ENCODE data around the gene FASTKD3.

Gene FASTKD3

GRCh38 chr5:7848296-7848695 lies 20.5 kb downstream of the FASTKD3 start:
- no peak overlapping the region for H3K27ac Mint-ChIP-seq
- ATAC-seq = no peak
- H3K27me3 Mint-ChIP-seq = peaks cover 38% of the 10 kb centered on the region
- no peak for DNase-seq
- H3K4me3 Mint-ChIP-seq = no peak overlapping the region
- no peaks in the 10 kb centered on the region for H3K36me3 Mint-ChIP-seq (ENCODE audit: low read depth)
- H3K4me1 Mint-ChIP-seq = peaks cover 18% of the 10 kb centered on the region
- H3K9me3 Mint-ChIP-seq = no peaks in the 10 kb centered on the region

GRCh38 chr5:7846327-7846726 lies 22.5 kb downstream of the FASTKD3 start:
- H3K27me3 Mint-ChIP-seq = peaks cover 38% of the 10 kb centered on the region
- H3K4me3 Mint-ChIP-seq = no peak overlapping the region
- ATAC-seq = no peak
- no peak overlapping the region for H3K27ac Mint-ChIP-seq
- no peak for DNase-seq
- H3K4me1 Mint-ChIP-seq = peaks cover 5% of the 10 kb centered on the region
- no peaks in the 10 kb centered on the region for H3K9me3 Mint-ChIP-seq
- no peaks in the 10 kb centered on the region for H3K36me3 Mint-ChIP-seq (ENCODE audit: low read depth)

- no peak for DNase-seq
- no peaks in the 10 kb centered on the region for H3K36me3 Mint-ChIP-seq (ENCODE audit: low read depth)
- H3K9me3 Mint-ChIP-seq = no peaks in the 10 kb centered on the region
- no peak overlapping the region for H3K27ac Mint-ChIP-seq
- H3K4me1 Mint-ChIP-seq = peaks cover 2% of the 10 kb centered on the region
- peaks cover 40% of the 10 kb centered on the region for H3K27me3 Mint-ChIP-seq
- no peak overlapping the region for H3K4me3 Mint-ChIP-seq
- ATAC-seq = no peak
Observed at GRCh38 chr5:7845557-7845956, 23.3 kb downstream of the FASTKD3 start.

DNA sequence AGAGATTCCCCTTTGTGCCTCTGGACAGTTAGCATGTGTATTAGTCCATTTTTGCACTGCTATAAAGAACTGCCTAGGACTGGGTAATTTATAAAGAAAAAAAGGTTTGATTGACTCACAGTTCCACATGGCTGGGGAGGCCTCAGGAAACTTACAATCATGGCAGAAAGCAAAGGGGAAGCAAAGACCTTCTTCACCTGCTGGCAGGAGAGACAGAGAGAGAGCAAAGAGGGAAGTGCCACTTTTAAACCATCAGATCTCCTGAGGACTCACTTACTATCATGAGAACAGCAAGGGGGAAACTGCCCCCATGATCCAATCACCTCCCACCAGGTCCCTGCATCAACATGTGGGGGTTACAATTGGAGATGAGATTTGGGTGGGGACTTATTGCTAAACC lies 23.9 kb downstream of the FASTKD3 start:
- Mint-ChIP-seq H3K27me3 (peaks cover 41% of the 10 kb centered on the region), H3K27ac (no peak overlapping the region), H3K4me1 (peaks cover under 1% of the 10 kb centered on the region), H3K36me3 (ENCODE audit: low read depth) (no peaks in the 10 kb centered on the region), H3K4me3 (no peak overlapping the region), H3K9me3 (no peaks in the 10 kb centered on the region)
- ATAC-seq = no peak
- DNase-seq = no peak

GRCh38 chr5:7842531-7842930 lies 26.3 kb downstream of the FASTKD3 start:
- Mint-ChIP-seq H3K27me3 (peaks cover 33% of the 10 kb centered on the region), H3K4me1 (no peaks in the 10 kb centered on the region), H3K4me3 (no peak overlapping the region), H3K27ac (no peak overlapping the region), H3K36me3 (ENCODE audit: low read depth) (no peaks in the 10 kb centered on the region), H3K9me3 (no peaks in the 10 kb centered on the region)
- no peak for ATAC-seq
- DNase-seq = no peak

DNA sequence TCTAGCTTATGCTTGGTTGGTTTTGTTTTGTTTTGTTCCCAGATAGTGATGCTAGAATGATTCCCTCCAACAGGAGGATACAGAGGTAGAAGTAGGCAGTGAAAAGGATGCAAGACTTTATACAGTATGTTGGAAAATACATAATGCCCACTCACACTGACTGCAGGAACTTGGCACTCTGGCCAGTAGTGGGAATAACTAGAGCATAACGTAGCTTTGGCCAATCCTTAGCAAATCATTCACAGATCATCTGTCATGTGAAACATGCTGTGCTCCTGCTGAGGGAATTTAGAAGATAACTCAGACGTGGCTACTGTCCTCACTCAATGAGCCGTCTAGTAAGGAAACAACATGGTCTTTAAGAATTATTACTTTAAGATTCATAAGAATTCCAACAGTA lies 31.4 kb downstream of the FASTKD3 start:
- Mint-ChIP-seq H3K27me3 (peaks cover 19% of the 10 kb centered on the region), H3K4me1 (no peaks in the 10 kb centered on the region), H3K36me3 (ENCODE audit: low read depth) (no peaks in the 10 kb centered on the region), H3K27ac (no peak overlapping the region), H3K9me3 (no peaks in the 10 kb centered on the region), H3K4me3 (no peak overlapping the region)
- DNase-seq (no peak), ATAC-seq (no peak)

- Mint-ChIP-seq H3K4me1 (no peaks in the 10 kb centered on the region), H3K36me3 (ENCODE audit: low read depth) (no peaks in the 10 kb centered on the region), H3K4me3 (no peak overlapping the region), H3K27me3 (peaks cover 9% of the 10 kb centered on the region), H3K27ac (no peak overlapping the region), H3K9me3 (no peaks in the 10 kb centered on the region)
- DNase-seq (no peak), ATAC-seq (no peak)
Observed at GRCh38 chr5:7834982-7835381, 33.8 kb downstream of the FASTKD3 start.

GRCh38 chr5:7828269-7828668 lies 40.6 kb downstream of the FASTKD3 start:
- peaks cover 3% of the 10 kb centered on the region for H3K27me3 Mint-ChIP-seq
- H3K4me1 Mint-ChIP-seq = no peaks in the 10 kb centered on the region
- no peaks in the 10 kb centered on the region for H3K9me3 Mint-ChIP-seq
- H3K27ac Mint-ChIP-seq = no peak overlapping the region
- DNase-seq = no peak
- no peak overlapping the region for H3K4me3 Mint-ChIP-seq
- no peak for ATAC-seq
- no peaks in the 10 kb centered on the region for H3K36me3 Mint-ChIP-seq (ENCODE audit: low read depth)

DNA sequence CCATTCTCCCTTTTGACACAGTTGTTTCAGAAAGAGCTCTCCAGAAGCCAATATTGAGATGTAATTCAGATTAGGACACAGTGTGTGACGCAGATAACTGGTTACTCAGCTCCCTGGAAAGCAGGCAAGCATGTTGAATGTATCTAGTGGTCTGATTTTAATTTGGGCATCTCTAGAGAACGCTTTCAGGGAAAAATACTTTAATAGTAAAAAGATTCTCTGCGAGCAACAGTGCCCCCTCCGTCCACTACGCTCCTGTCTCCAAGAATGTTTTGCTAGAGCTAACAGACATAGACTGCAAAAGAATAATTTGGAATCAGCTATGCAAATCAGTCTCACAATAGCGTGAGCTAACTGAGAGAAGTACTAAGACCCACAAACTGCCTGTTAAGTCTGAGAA lies 41.2 kb downstream of the FASTKD3 start:
- H3K36me3 Mint-ChIP-seq (ENCODE audit: low read depth) = no peaks in the 10 kb centered on the region
- no peak overlapping the region for H3K27ac Mint-ChIP-seq
- ATAC-seq = no peak
- no peaks in the 10 kb centered on the region for H3K9me3 Mint-ChIP-seq
- H3K4me1 Mint-ChIP-seq = no peaks in the 10 kb centered on the region
- H3K27me3 Mint-ChIP-seq = peaks cover 3% of the 10 kb centered on the region
- H3K4me3 Mint-ChIP-seq = no peak overlapping the region
- no peak for DNase-seq

DNA sequence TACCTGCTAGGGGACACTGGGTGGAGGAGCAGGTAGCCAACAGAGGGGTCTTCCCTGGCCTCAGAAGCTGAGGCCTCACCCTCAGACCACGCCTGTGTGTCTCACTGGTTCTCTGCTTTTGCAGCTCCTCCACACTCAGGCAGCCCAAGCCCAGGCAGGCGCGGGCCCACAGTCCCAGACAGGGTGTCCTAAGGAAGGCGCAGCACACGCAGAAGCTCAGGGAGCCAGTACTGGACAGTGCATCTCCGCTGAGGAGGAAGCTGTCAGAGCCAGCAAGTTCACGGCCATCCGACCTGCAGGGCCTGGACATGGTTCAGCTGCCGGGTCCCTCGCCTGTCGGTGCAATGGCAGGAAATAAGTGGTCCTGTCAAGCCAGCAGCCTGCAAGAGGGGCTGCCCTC lies 43.2 kb downstream of the FASTKD3 start:
- no peak overlapping the region for H3K4me3 Mint-ChIP-seq
- peaks cover 4% of the 10 kb centered on the region for H3K27me3 Mint-ChIP-seq
- H3K27ac Mint-ChIP-seq = no peak overlapping the region
- H3K9me3 Mint-ChIP-seq = no peaks in the 10 kb centered on the region
- DNase-seq (no peak), ATAC-seq (no peak)
- no peaks in the 10 kb centered on the region for H3K36me3 Mint-ChIP-seq (ENCODE audit: low read depth)
- no peaks in the 10 kb centered on the region for H3K4me1 Mint-ChIP-seq

GRCh38 chr5:7824995-7825394 lies 43.8 kb downstream of the FASTKD3 start:
- peaks cover 4% of the 10 kb centered on the region for H3K27me3 Mint-ChIP-seq
- H3K9me3 Mint-ChIP-seq = no peaks in the 10 kb centered on the region
- DNase-seq (no peak), ATAC-seq (no peak)
- no peak overlapping the region for H3K4me3 Mint-ChIP-seq
- no peaks in the 10 kb centered on the region for H3K36me3 Mint-ChIP-seq (ENCODE audit: low read depth)
- H3K4me1 Mint-ChIP-seq = no peaks in the 10 kb centered on the region
- H3K27ac Mint-ChIP-seq = no peak overlapping the region

GRCh38 chr5:7823594-7823993 lies 45.2 kb downstream of the FASTKD3 start:
- Mint-ChIP-seq H3K9me3 (no peaks in the 10 kb centered on the region), H3K27me3 (peaks cover 10% of the 10 kb centered on the region), H3K4me1 (no peaks in the 10 kb centered on the region), H3K4me3 (no peak overlapping the region), H3K27ac (no peak overlapping the region), H3K36me3 (ENCODE audit: low read depth) (no peaks in the 10 kb centered on the region)
- no peak for ATAC-seq
- no peak for DNase-seq

DNA sequence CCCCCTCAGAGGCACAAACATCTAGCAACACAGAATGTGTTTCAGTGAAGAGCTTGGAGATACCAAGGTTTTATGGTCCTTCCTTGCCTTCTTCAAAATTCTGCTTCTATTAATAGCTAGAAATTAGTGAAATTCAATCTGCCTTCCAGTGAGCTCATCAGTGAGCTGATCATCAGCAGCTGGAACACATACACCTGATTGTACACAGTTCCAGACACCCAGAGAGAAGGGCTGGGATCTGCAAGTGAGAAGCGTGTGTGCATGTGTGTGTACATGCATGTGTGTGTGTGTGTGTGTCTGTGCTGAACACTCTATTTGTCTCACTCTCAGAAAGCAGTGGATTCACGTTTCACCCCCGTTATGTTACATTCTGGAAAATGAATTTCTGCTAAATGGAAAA lies 46.4 kb downstream of the FASTKD3 start:
- no peaks in the 10 kb centered on the region for H3K36me3 Mint-ChIP-seq (ENCODE audit: low read depth)
- H3K4me1 Mint-ChIP-seq = no peaks in the 10 kb centered on the region
- peaks cover 11% of the 10 kb centered on the region for H3K27me3 Mint-ChIP-seq
- H3K9me3 Mint-ChIP-seq = no peaks in the 10 kb centered on the region
- DNase-seq (no peak), ATAC-seq (no peak)
- H3K27ac Mint-ChIP-seq = no peak overlapping the region
- H3K4me3 Mint-ChIP-seq = no peak overlapping the region

DNA sequence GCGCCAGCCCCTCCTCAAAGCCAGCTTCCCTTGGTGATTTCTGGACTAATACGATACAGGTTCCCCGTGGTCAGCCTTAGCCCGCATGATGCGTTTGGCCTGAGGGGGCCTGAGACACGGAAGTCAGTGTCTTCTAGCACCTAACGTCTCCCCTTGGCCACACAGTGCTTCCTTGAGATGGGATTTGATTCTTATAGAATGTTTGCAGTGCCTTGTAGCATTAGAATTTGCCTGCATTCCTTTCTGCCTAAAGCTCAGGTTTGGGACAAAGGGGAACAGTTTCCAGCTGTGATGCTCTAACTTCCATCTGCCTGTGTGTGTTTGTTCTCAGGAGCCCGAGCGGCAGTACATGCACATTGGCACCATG lies 52.3 kb downstream of the FASTKD3 start:
- no peak for ATAC-seq
- peaks cover 36% of the 10 kb centered on the region for H3K27me3 Mint-ChIP-seq
- no peaks in the 10 kb centered on the region for H3K4me1 Mint-ChIP-seq
- no peak for DNase-seq
- no peaks in the 10 kb centered on the region for H3K9me3 Mint-ChIP-seq
- H3K27ac Mint-ChIP-seq = no peak overlapping the region
- H3K4me3 Mint-ChIP-seq = no peak overlapping the region
- no peaks in the 10 kb centered on the region for H3K36me3 Mint-ChIP-seq (ENCODE audit: low read depth)

DNA sequence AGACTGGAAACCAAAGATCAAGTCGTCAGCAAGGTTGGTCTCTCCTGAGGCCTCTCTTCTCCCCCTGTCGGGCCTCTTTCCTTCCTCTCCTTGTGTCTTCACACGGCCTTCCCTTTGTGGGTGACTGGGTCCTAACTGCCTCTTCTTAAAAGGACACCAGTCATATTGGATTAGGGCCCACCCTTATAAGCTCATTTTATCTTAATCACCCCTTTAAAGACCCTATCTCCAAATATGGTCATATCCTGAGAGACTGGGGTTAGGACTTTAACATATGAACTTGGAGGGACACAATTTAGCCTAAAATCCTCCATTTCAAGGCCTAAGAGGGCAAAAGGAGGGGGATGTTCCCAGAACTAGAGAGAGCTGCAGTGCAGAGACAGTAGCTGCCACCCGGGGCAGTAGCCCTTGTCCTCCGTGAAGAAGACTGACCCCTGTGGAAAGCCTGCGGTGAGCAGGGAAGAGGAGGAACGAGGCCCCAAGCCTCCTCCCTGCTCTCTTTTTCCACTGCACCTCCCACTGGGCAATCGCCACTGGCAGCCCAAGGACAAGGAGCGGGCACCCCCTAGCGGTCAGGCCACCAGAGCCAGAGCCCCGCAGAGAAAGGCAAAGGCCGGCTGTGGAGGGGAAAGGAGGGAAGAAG lies 52.8 kb downstream of the FASTKD3 start:
- Mint-ChIP-seq H3K4me1 (no peaks in the 10 kb centered on the region), H3K4me3 (no peak overlapping the region), H3K9me3 (no peaks in the 10 kb centered on the region), H3K36me3 (ENCODE audit: low read depth) (no peaks in the 10 kb centered on the region), H3K27ac (no peak overlapping the region), H3K27me3 (peaks cover 35% of the 10 kb centered on the region)
- DNase-seq (peak; percentile 78), ATAC-seq (peak; percentile 81)

DNA sequence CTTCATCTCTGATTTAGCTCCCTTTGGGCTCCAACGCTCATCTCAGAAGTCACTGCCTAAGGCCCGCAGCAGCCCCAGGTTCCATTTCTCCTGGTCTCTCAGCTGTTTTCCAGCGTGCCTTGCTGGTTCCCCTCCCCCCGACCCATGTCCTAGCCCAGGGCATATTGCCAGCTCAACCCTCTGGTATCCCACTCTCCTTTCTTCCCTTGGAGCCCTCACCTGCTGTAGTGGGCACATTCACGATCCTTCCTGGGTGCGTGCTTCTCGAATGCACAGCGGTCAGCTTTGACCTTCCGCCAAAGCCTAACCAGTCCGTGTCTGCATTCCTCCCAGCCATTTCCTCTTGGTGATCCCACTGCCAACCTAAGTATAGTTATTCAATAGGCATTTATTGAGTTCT lies 54.0 kb downstream of the FASTKD3 start:
- Mint-ChIP-seq H3K27me3 (peaks cover 34% of the 10 kb centered on the region), H3K27ac (no peak overlapping the region), H3K4me1 (no peaks in the 10 kb centered on the region), H3K36me3 (ENCODE audit: low read depth) (no peaks in the 10 kb centered on the region), H3K9me3 (no peaks in the 10 kb centered on the region), H3K4me3 (no peak overlapping the region)
- no peak for ATAC-seq
- DNase-seq = no peak

Data from activated naive CD8-positive, alpha-beta T cell treated with anti-CD3 and anti-CD28 coated beads, Interleukin-2, amount 50 U/mL, for 24 hours (primary cell).